ES-I3 (cell line): ENCODE data around the gene EFNA3.

Source experiments
- H3K36me3 ChIP-seq: 2 replicates; pipeline ENCODE4 v1.6.1; 2013; ENCODE audit warnings: mild to moderate bottlenecking, low read length, control low read depth, moderate library complexity; ENCODE audit not compliant: insufficient read depth
- H3K4me1 ChIP-seq: 2 replicates; pipeline ENCODE4 v1.6.1; 2013; ENCODE audit warnings: mild to moderate bottlenecking, control low read depth, low read length; ENCODE audit not compliant: insufficient read depth
- H3K9ac ChIP-seq: 2 replicates; pipeline ENCODE4 v1.6.1; 2013; ENCODE audit warnings: low read depth, mild to moderate bottlenecking, low read length, moderate library complexity
- H3K9me3 ChIP-seq: 2 replicates; pipeline ENCODE4 v1.6.1; 2013; ENCODE audit warnings: mild to moderate bottlenecking, low read length, moderate library complexity; ENCODE audit not compliant: control insufficient read depth, insufficient read depth

The EFNA3 gene

DNA sequence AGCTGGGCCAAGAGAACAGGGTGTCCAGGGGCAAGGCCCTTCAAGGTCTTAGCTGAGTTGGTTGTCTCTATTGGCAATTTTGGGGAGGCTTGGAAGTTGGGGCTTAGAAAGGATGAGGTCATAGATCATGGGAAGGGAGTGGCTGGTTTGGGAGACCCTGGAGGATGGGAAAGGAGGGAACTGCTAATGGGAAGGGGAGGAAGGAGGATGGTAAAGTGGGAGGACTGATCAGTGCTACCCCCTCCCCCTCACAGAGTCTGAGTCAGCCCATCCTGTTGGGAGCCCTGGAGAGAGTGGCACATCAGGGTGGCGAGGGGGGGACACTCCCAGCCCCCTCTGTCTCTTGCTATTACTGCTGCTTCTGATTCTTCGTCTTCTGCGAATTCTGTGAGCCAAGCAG, 10.0 kb upstream of the EFNA3 start:
- H3K36me3 ChIP-seq, result no peaks in the 10 kb centered on the region
- H3K9me3 ChIP-seq, result no peaks in the 10 kb centered on the region
- peaks cover 19% of the 10 kb centered on the region for H3K4me1 ChIP-seq
- no peak overlapping the region for H3K9ac ChIP-seq

DNA sequence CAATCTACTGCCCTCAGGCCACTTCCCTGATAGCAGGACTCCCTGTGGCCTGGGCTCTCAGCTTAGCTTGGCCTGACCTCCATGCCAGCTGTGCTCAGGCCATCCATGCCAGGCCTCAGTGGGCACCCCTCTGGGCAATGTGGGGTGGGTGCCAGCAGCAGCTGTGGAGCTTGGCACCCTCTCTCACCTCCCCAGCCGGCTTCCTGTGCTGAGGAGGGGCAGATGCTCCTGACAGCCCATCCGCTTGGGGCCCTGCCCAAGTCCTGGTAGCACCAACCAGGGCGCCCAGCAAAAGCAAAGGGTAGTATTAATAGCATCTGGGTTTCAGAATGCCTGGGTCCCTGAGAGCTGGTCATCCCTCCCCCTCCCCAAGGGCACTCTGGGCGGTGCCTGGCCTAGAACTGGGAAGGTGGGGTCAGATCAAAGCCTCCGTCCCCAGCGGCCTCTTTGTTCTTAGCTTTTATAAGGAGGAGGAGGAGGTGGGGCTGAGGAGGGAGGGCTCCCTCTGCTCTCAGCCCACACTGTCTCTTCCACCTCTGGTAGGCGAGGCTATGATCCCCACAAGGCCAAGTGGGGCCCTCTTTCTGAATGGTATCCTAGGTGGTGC, 9.0 kb upstream of the EFNA3 start:
- Histone ChIP-seq H3K4me1 (peaks cover 21% of the 10 kb centered on the region), H3K36me3 (no peaks in the 10 kb centered on the region), H3K9ac (no peak overlapping the region), H3K9me3 (no peaks in the 10 kb centered on the region)

- Histone ChIP-seq H3K36me3 (no peaks in the 10 kb centered on the region), H3K9ac (peak overlapping the region; percentile 51; the same call in 1 of the 2 replicates), H3K4me1 (peaks cover 21% of the 10 kb centered on the region), H3K9me3 (no peaks in the 10 kb centered on the region)
These were observed 8.4 kb upstream of the EFNA3 start for GRCh38 chr1:155070158-155070621.

- peak overlapping the region; percentile 51; the same call in 1 of the 2 replicates for H3K9ac ChIP-seq
- no peaks in the 10 kb centered on the region for H3K36me3 ChIP-seq
- H3K9me3 ChIP-seq, result no peaks in the 10 kb centered on the region
- H3K4me1 ChIP-seq, result peaks cover 21% of the 10 kb centered on the region
These were observed 7.7 kb upstream of the EFNA3 start for GRCh38 chr1:155070721-155071569.

DNA sequence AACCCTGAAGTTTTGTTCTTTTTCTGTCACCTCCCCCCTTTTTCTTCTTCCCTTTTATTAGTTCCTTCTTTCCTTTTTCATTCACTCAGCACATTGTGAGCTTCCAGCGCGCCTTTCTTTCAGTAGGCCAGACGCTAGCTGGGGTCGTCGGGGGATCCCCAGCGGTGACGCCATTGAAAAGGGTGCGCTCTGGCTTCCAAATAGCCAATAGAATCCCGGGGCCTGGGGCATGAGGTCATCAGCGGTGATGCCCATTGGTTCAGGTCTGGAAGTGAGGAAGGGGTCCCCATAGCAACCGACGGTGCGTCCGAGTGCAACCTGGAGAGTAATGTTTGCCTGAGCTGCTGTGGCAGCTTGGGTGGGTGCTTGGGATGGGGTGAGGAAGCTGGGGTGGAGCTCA, 6.9 kb upstream of the EFNA3 start:
- Histone ChIP-seq H3K9ac (peak overlapping the region; percentile 51; the same call in 1 of the 2 replicates), H3K4me1 (peaks cover 21% of the 10 kb centered on the region), H3K36me3 (no peaks in the 10 kb centered on the region)

GRCh38 chr1:155072531-155073289, 5.9 kb upstream of the EFNA3 start:
- Histone ChIP-seq H3K9me3 (no peaks in the 10 kb centered on the region), H3K4me1 (peaks cover 21% of the 10 kb centered on the region), H3K9ac (no peak overlapping the region), H3K36me3 (no peaks in the 10 kb centered on the region)

More for the DNA sequence above, 6.9 kb upstream of the EFNA3 start:
- no peaks in the 10 kb centered on the region for H3K9me3 ChIP-seq

DNA sequence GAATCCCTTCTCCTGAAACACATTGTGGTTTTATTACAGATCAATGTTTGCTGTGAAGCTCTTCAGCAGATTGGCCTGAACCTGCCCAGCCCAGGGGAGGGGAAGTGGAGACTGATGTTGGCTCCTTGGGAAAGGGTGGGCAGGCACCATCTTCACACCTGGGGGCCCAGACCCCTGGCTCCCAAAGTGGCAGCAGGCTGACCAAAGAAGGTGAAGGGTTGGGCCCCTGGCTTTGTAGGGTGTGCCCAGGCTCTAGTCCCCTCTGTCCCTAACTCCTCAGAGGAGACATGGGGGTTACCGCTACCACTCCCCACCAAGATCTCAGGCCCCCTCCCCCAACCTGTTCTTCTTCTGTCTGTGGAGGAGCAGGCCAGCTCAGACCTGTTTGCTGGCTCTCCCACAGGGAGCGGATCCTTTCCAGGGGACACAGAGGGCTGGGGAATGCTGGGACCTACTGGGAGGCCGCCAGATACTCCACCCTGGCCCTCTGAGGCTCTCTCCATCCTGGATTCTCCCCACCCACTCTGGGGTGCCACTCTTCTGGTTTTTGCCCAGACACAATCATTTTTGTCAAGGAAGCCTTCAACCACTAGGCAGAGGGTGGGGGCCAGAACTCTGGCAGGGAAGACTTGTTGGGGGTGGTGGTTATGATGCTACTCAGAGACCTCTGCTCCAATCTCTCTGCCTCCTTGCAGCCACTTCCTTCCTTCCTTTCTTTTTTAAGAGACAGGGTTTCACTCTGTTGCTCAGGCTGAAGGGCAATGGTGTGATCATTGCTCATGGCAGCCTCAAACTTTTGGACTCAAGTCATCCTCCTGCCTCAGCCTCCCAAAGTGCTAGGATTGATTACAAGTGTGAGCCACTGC, 5.0 kb upstream of the EFNA3 start:
- Histone ChIP-seq H3K4me1 (peaks cover 21% of the 10 kb centered on the region), H3K9me3 (no peaks in the 10 kb centered on the region), H3K36me3 (no peaks in the 10 kb centered on the region), H3K9ac (no peak overlapping the region)

DNA sequence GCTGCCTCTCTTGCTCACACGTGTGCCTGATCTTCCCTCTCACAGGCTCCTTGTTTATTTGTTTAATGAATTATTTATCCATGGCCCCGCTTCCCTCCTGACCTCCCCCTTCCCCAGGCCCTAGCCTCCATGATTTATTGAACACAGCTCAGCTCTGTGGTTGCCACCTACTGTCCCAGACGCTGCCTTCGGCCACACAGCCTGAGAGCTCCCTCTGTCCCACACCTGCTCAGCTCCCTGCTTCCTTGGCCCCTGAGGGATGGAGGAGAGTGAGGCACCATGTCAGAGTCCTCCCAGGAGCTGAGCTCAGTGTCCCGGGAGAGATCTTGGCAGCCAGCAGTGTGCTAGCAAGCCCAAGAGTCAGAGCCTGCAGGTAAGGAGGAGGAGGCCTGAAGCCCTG, 3.1 kb upstream of the EFNA3 start:
- Histone ChIP-seq H3K9ac (no peak overlapping the region), H3K4me1 (peaks cover 21% of the 10 kb centered on the region)

GRCh38 chr1:155076371-155076770, 2.3 kb upstream of the EFNA3 start:
- H3K4me1 ChIP-seq, result peaks cover 20% of the 10 kb centered on the region
- H3K9ac ChIP-seq, result no peak overlapping the region
- H3K9me3 ChIP-seq, result no peaks in the 10 kb centered on the region
- no peaks in the 10 kb centered on the region for H3K36me3 ChIP-seq

More for the DNA sequence above, 3.1 kb upstream of the EFNA3 start:
- Histone ChIP-seq H3K9me3 (no peaks in the 10 kb centered on the region), H3K36me3 (no peaks in the 10 kb centered on the region)

DNA sequence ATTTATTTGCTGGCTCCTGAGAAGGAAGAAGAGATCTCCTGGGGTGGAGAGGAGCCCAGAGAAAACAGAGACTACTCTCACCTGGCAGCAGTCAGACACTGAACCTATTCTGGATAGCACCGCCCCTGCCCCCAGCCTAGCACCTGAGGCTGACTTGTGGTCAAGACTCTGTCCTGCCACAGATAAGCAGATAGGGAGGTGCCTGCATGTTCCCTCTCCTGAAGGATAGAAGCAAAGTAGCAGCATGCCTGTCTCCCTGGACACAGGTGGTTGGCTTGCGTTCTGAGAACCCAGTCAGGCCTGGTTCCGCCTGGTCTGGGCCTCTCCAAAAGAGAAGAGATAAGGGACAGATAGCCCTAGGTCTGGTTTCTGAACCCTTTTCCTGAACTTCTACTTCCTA, 1.3 kb upstream of the EFNA3 start:
- Histone ChIP-seq H3K9me3 (no peaks in the 10 kb centered on the region), H3K9ac (no peak overlapping the region), H3K4me1 (peaks cover 13% of the 10 kb centered on the region), H3K36me3 (no peaks in the 10 kb centered on the region)

- peak overlapping the region; percentile 44; the same call in 1 of the 2 replicates for H3K9ac ChIP-seq
- H3K4me1 ChIP-seq, result peaks cover 9% of the 10 kb centered on the region
- no peaks in the 10 kb centered on the region for H3K36me3 ChIP-seq
- H3K9me3 ChIP-seq, result no peaks in the 10 kb centered on the region
These were observed 735 bp upstream of the EFNA3 start for GRCh38 chr1:155077758-155078445.

DNA sequence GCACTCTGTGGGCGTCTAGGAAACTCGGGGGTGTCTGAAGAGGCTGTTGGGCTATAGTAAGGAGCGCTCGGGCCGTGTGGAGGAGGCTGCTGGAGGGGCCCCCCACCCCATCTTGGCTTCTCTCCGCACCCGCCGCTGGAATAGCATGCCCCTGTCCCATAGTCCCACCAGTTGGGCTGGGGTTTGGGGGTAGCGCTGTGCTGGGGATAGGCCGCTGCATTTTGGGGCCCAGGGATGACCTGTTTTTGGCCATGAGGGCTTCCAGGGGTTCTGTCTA, 511 bp downstream of the EFNA3 start:
- H3K9ac ChIP-seq, result peak overlapping the region; percentile 44; the same call in 1 of the 2 replicates
- no peaks in the 10 kb centered on the region; the same call in 1 of the 2 replicates for H3K4me1 ChIP-seq
- H3K36me3 ChIP-seq, result no peaks in the 10 kb centered on the region
- H3K9me3 ChIP-seq, result no peaks in the 10 kb centered on the region

GRCh38 chr1:155079487-155080311, 1.1 kb downstream of the EFNA3 start:
- H3K9ac ChIP-seq, result peak overlapping the region; percentile 58; the same call in 1 of the 2 replicates
- H3K9me3 ChIP-seq, result no peaks in the 10 kb centered on the region
- no peaks in the 10 kb centered on the region; the same call in 1 of the 2 replicates for H3K4me1 ChIP-seq
- H3K36me3 ChIP-seq, result no peaks in the 10 kb centered on the region
